Measurements from ENCODE around the gene LARP1B.
A peak's percentile ranks its signal among the peaks of the same experiment; 100 is the strongest.
"Not testable (repeated sequence)": the region's sequence is repeated elsewhere in the genome, so short reads cannot be mapped to it uniquely, and the experiment has no call there.

Gene LARP1B

GRCh38 chr4:128060699-128061565 is at the start of gene LARP1B:
Gene LARP1B, plus strand, starts transcription at chr4:128061312. Its CDS starts 13,640 bp downstream, at chr4:128074952.
- peak; percentile 62 for DNase-seq

- no peak for DNase-seq
These were observed 35.8 kb upstream of the LARP1B start for GRCh38 chr4:128025319-128025718.

GRCh38 chr4:128029907-128030306 is 31.2 kb upstream of the LARP1B start:
- DNase-seq = no peak

GRCh38 chr4:128031756-128032384 is 29.2 kb upstream of the LARP1B start:
- DNase-seq = no peak

GRCh38 chr4:128039568-128039967 is 21.5 kb upstream of the LARP1B start:
- DNase-seq = no peak

GRCh38 chr4:128047019-128047418 is 14.1 kb upstream of the LARP1B start:
- DNase-seq = not testable (repeated sequence)

GRCh38 chr4:128047514-128047913 is 13.6 kb upstream of the LARP1B start:
- not testable (repeated sequence) for DNase-seq

- DNase-seq = not testable (repeated sequence)
These were observed 9.9 kb upstream of the LARP1B start for GRCh38 chr4:128051229-128051628.

GRCh38 chr4:128054907-128055306 is 6.2 kb upstream of the LARP1B start:
- not testable (repeated sequence) for DNase-seq

GRCh38 chr4:128055441-128056206 is 5.5 kb upstream of the LARP1B start:
- not testable (repeated sequence) for DNase-seq

GRCh38 chr4:128056396-128056795 is 4.7 kb upstream of the LARP1B start:
- no peak for DNase-seq

GRCh38 chr4:128060121-128060698 is 902 bp upstream of the LARP1B start:
- no peak for DNase-seq

GRCh38 chr4:128061566-128062536 is 739 bp downstream of the LARP1B start:
- peak; percentile 15 for DNase-seq

- not testable (repeated sequence) for DNase-seq
These were observed 5.3 kb downstream of the LARP1B start for GRCh38 chr4:128066453-128066820.

- no peak for DNase-seq
These were observed 7.8 kb downstream of the LARP1B start for GRCh38 chr4:128068918-128069317.

- no peak for DNase-seq
These were observed 15.4 kb downstream of the LARP1B start for GRCh38 chr4:128076464-128076863.

GRCh38 chr4:128095293-128095692 is 34.2 kb downstream of the LARP1B start:
- not testable (repeated sequence) for DNase-seq

GRCh38 chr4:128107766-128108165 is 46.7 kb downstream of the LARP1B start:
- no peak for DNase-seq

- no peak for DNase-seq
These were observed 61.9 kb downstream of the LARP1B start for GRCh38 chr4:128123036-128123435.

- DNase-seq = no peak
These were observed 69.5 kb downstream of the LARP1B start for GRCh38 chr4:128130621-128131020.

- no peak for DNase-seq
These were observed 73.8 kb downstream of the LARP1B start for GRCh38 chr4:128134925-128135324.

- DNase-seq = no peak
These were observed 74.3 kb downstream of the LARP1B start for GRCh38 chr4:128135391-128135790.
